HG03139 (cell line): ENCODE data around the gene ZGLP1.
"Not testable (repeated sequence)": the region's sequence is repeated elsewhere in the genome, so short reads cannot be mapped to it uniquely, and the experiment has no call there.

Source experiments
- ATAC-seq: cut with Tn5 transposase; IDR thresholded peaks from one replicate; pipeline ENCODE4 v1.9.1; 2021; ENCODE audit not compliant: unreplicated experiment

The ZGLP1 gene

DNA sequence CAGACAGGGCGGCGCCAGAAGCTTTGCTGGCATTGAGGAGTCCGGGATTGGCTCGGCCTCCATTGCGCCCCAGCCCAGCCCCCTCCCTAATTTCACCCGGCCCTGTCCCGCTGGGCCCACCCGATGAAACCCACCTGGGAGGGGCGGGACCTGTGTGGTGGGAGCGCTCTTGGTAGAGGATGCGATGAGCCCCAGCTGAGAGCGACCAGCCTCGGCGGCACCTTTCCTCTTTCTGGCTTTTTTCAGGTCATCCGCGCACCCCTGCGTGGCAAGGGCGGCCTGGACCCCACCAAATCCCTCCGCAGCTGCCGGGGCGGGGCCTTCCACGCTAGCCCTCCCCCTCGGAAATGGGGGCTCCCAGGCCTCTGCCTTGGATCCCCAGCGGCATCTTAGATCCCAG lies at the start of gene ZGLP1:
Gene ZGLP1 (minus strand): TSS at position 393 of the 400 bp plus-strand sequence.
- no peak for ATAC-seq

DNA sequence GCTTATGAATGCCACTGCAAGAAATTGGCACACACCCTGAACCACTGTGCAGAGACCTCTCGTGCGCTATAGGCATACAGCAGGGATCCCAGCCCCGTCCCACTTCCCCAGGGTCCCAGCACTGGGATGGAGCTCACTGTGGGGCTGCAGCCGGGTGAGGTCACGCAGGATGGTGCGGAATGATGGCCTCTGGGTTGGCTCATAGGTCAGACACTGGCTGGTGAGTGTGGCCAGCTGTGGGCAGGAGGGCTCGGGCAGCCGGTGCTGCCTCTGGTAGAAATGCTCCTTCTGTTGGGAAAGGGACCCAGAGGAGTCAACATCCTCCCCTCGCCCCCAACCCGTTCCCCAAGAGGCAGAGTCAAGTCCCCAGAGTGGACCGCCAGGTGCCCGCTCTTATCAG lies 46.8 kb upstream of the ZGLP1 start:
- ATAC-seq: no peak

DNA sequence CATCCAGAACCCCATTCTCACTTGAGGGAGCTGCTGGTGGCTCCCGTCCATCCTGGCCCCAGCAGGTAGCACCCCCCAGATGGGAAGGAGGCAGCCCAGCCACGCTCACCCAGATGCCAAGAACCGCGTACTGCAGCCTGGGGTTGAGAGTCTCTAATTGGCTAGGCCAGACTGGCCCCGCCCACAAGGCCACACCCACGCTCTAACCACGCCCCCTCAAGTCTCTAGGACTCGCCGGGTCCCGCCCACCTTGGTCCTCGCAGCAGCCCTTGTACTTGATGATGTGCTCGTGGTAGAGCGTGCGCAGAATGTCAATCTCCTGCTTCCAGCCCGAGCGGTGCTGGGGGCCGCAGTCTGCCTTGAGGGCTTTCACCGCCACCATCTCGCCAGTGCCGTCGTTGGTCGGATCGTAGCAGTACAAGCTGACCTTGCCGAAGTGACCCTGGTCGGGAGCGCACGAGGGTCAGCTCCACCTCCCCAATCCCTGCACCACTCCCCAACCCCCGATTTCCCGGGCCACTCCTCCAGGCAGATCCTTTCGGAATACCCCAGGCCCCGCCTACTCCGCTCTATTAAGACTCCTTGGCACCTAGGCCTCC lies 44.3 kb upstream of the ZGLP1 start:
- no peak for ATAC-seq

DNA sequence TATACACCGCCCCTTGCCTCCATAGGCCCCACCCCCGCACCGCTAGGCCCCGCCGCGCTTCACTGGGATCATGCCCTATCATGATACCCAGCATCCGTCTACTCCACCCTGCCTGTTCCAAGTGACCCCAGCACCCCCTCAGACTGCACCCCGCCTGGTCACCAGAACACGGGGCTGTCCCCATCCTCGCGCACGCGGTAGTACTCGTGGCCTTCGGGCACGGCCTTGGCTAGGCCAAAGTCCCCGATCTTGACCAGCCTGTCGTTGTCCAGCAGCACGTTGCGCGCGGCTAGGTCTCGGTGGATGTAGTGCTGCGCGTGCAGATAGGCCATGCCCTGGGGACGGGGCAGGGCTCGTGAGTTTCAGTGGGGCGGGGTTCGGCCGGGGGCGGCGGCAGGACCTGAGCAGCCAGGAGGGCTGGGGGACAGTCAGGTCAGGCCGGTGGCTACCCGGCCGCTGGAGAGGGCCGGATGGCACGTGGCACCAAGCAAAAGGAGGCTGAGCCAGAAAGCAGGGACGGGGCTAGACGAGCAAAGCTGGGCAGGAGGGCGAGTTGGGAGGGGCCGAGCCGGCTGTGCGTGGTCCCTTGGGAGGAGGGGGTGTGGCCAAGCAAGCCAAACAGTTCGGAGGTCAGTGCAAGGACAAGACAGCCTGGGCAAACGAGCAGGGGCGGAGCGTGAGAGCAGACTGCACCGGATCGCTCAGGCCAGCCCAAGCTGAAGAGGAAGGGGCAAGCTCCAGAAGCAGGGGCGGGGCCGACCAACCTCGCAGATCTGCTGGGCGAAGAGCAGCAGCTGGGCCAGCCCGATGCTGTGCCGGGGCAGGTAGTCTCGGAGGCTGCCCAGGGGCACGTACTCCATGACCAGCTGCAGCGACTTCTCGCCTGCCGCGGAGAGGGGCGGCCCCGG lies 43.4 kb upstream of the ZGLP1 start:
- no peak for ATAC-seq

DNA sequence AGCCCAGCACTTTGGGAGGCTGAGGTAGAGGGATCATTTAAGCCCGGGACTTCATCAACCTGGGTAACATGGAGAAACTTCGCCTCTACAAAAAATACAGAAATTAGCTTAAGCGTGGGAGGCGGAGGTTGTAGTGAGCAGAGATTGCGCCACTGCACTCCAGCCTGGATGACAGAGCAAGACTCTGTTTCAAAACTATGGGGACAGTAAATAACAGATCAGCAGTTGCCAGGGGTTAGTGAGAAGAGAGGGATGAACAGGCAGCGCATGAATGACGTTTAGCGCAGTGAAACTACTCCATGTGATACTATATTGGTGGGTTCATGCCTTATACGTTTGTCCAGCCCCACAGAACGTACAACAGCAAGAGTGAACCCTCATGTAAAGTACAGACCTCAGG lies 36.9 kb upstream of the ZGLP1 start:
- no peak for ATAC-seq

GRCh38 chr19:10344780-10345179 lies 35.2 kb upstream of the ZGLP1 start:
- no peak for ATAC-seq

GRCh38 chr19:10343495-10343894 lies 33.9 kb upstream of the ZGLP1 start:
- no peak for ATAC-seq

- no peak for ATAC-seq
Observed at GRCh38 chr19:10339977-10340376, 30.4 kb upstream of the ZGLP1 start.

GRCh38 chr19:10339380-10339960 lies 29.9 kb upstream of the ZGLP1 start, which contains the start of gene ICAM3:
Gene ICAM3 (minus strand): TSS chr19:10339624. CDS start chr19:10339614, 10 bp downstream.
- no peak for ATAC-seq

DNA sequence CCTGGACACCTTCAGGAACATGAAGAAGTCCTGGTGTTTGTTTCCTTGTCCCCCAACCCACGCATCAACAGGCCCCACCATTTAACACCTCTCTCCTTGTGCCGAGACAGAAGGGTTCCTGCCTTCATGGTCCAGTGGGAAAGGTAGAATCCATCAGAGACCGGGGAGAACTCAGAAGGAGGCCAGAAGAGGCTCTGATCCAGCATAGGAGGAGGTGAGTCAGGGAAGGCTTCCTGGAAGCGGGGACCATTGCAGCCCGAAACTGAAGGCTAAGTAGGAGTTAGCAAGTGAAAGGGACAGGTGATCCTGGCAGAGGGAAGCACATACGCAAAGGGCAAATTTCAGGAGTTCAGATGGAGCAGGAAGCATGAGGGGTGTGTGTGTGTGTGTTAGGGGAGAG lies 29.3 kb upstream of the ZGLP1 start:
- ATAC-seq: no peak

GRCh38 chr19:10336725-10337124 lies 27.1 kb upstream of the ZGLP1 start:
- not testable (repeated sequence) for ATAC-seq

DNA sequence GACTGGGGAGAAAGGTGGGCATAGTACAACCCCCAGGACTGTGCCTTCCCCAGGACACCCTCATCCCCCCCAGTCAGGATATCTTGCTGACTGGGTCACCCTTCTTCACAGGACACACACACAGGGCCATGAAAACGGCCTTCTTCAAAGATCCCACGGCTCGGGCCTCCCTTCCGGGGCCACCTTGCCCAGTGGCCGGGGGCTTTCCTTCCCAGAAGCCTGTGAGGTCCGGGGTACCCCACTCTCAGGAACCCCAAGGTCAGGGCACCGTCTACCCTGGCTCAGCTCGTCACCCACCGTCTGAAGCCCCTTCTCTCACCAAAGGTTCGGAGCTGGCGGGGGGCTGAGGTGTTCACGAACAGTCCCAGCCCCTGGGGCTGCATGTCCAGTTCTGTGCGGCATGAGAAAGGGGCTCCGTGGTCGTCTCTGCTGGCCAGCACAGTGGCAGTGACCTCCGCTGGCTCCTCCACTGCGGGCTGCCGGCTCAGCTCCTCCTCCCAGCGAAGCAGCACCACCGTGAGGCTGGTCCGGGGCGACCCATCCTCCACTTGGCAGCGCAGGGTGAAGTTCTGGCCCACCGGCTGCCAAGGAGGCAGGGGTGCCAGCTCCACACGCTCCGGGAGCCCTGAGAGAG lies 25.9 kb upstream of the ZGLP1 start:
- ATAC-seq: no peak

DNA sequence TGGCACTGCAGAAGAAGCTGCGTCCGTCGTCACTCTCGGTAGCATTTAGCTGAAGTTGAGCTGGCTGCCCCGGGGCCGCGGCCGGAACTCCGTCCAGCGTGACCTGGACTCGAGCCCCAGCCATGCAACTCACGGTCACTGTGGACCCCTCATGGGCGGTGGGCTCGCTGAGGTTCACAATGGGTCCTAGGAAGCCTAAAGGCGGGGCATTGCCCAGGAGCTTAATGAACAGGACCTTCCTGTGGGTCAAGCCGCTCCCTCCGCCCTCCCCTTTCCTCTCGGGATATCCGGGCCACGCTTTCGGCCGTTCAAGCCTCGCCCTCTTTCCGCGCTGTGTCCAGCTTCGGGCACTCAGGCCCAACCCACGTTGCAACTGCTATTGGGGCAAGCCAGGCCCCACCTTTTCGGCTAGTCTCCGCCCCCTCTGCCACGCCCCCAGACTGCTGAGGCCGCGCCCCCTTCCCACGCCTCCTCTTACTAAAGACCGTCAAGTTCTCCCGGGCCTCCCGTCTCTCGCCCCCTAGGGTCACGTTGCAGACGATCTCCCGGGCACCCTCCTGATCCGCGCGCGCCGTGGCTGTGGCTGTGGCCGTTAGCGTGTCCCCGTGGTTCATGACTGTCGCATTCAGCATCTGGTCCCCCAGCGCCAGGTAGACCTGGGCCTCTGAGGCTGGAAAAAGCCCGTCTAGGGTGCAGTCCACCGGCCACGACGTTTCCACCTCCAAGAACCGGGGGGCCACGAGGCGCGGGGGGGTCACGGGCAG lies 25.2 kb upstream of the ZGLP1 start:
- no peak for ATAC-seq

DNA sequence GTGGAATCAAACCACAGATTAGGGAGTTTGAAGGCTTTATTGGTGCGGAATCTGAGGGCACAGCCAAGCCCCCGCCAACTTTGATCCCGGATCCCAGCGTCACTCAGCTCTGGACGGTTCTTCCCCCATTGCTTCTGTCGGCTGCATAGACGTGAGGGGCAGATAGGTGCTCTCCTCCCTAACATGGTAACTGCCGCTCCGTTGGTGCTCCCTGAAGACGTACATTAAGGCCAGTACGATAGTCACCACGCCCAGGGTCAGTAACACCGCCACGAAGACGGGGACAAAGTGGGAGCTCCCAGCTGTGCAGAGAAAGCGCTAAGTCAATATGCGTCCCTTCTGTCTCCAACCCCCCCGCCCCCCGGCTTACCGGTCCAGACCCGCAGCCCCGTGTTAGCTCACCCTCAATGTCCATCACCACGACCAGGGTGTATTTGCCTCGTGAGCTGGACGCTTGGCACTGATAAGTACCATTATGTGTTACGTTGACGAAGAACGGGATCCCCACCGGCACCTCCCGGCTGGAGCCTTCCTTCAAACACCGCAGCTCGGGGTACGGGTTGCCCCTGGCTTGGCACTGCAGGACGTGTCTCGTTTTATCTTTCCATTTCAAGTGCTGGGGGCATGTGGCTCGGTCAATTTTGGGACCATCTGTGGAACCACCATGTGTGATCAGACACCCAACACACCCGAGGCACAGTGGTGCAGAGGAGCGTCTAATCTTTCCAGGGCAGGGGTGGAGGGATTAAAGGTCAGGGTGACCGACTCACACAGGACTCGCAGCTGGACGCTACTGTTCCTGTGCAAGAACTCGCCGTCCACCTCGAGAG lies 24.4 kb upstream of the ZGLP1 start:
- no peak for ATAC-seq

GRCh38 chr19:10332965-10333757 lies 23.5 kb upstream of the ZGLP1 start, which contains the start of gene RAVER1:
Gene RAVER1 (minus strand): TSS chr19:10333529. CDS start chr19:10333507, 22 bp downstream.
- ATAC-seq: peak; percentile 82

DNA sequence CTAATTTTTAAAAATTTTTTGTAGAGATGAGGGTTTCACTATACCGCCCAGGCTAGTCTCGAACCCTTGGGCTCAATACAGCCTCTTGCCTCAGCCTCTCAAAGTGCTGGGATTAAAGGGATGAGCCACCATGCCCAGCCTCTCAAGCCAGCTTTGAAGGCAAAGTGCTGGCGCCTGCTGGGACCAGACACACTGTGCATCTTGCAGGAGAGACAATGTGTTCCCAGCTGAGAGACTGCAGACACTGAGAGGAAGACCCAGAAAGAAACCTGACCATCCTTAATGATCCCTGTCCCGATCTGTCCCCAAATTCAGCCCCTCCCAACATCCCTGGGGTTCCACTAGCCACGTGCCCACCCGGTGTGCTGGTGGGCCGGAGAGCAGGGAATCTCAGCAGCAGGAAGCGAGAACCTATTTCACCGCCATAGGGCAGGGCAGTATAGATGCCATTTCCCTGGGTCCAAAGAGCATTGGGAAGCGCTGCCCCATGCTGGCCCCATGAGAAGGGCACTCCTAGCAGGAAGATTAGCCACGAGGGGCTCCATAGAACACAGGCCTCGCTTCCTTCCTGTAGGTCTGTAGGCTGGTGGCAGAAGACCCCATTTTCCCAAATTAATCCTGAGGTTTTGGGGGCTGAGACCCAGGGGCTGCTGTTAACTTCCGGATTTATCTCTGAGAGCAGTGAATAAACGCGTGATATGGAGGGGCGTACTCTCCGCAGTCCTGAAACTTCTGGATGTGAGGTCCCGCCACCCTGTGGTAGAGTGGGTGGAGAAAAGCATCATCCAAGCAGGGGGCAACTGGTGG lies 22.7 kb upstream of the ZGLP1 start:
- ATAC-seq: no peak

GRCh38 chr19:10329555-10329954 lies 19.9 kb upstream of the ZGLP1 start:
- no peak for ATAC-seq
